H9 (cell line): ENCODE results near the gene SMTNL2. TPM values are rescaled to one million over a fixed set of nuclear protein-coding genes. Genes with fewer than 3 reads are reported as not detected.
A peak's percentile ranks its signal among the peaks of the same experiment; 100 is the strongest.

ENCODE experiments used
- DNase-seq: peaks from one replicate; pipeline ENCODE4 v3.0.0-alpha.2; 2017
- H2AFZ ChIP-seq: one replicate; pipeline ENCODE4 v1.6.1; 2013; ENCODE audit warnings: mild to moderate bottlenecking, low read length, control low read depth, moderate library complexity
- H2AK5ac ChIP-seq: 2 replicates; pipeline ENCODE4 v1.6.1; 2013; ENCODE audit warnings: low read length, control low read depth, mixed read lengths; ENCODE audit not compliant: insufficient read length
- H2BK120ac ChIP-seq: one replicate; pipeline ENCODE4 v1.6.1; 2013; ENCODE audit warnings: low read depth, mild to moderate bottlenecking, low read length, control low read depth, inconsistent platforms; ENCODE audit not compliant: poor library complexity, severe bottlenecking
- H2BK12ac ChIP-seq: 2 replicates; pipeline ENCODE4 v1.6.1; 2013; ENCODE audit warnings: low read length, control low read depth, mixed read lengths, low read depth; ENCODE audit not compliant: insufficient read length
- H2BK15ac ChIP-seq: 2 replicates; pipeline ENCODE4 v1.6.1; 2013; ENCODE audit warnings: low read depth, low read length, control low read depth
- H2BK20ac ChIP-seq: one replicate; pipeline ENCODE4 v1.6.1; 2013; ENCODE audit warnings: low read depth, mild to moderate bottlenecking, low read length, control low read depth, inconsistent platforms; ENCODE audit not compliant: poor library complexity, severe bottlenecking
- H2BK5ac ChIP-seq: 2 replicates; pipeline ENCODE4 v1.6.1; 2013; ENCODE audit warnings: low read length, control low read depth, mixed read lengths; ENCODE audit not compliant: insufficient read length
- H3K14ac ChIP-seq: 2 replicates; pipeline ENCODE4 v1.6.1; 2013; ENCODE audit warnings: low read length, control low read depth; ENCODE audit not compliant: insufficient read depth
- H3K18ac ChIP-seq: 2 replicates; pipeline ENCODE4 v1.6.1; 2013; ENCODE audit warnings: low read depth, mild to moderate bottlenecking, mixed read lengths, low read length, control low read depth; ENCODE audit not compliant: insufficient read length
- H3K23ac ChIP-seq: 2 replicates; pipeline ENCODE4 v1.6.1; 2013; ENCODE audit warnings: low read length, control low read depth, mixed read lengths, low read depth; ENCODE audit not compliant: insufficient read length
- H3K23me2 ChIP-seq: 2 replicates; pipeline ENCODE4 v1.6.1; 2013; ENCODE audit warnings: low read depth, mild to moderate bottlenecking, mixed read lengths, low read length, control low read depth; ENCODE audit not compliant: insufficient read length, poor library complexity, severe bottlenecking
- H3K27ac ChIP-seq: 2 replicates; pipeline ENCODE4 v1.5.1; 2013; ENCODE audit warnings: low read length, control low read depth, mixed read lengths, low read depth; ENCODE audit not compliant: insufficient read length
- H3K27me3 ChIP-seq: 2 replicates; pipeline ENCODE4 v1.6.1; 2013; ENCODE audit warnings: low read length, control low read depth, inconsistent platforms; ENCODE audit not compliant: insufficient read depth
- H3K4ac ChIP-seq: 2 replicates; pipeline ENCODE4 v1.6.1; 2013; ENCODE audit warnings: low read depth, mild to moderate bottlenecking, control low read depth, inconsistent platforms, low read length, moderate library complexity
- H3K4me1 ChIP-seq: 2 replicates; pipeline ENCODE4 v1.6.1; 2013; ENCODE audit warnings: low read length, control low read depth, inconsistent platforms; ENCODE audit not compliant: insufficient read depth
- H3K4me2 ChIP-seq: 2 replicates; pipeline ENCODE4 v1.6.1; 2013; ENCODE audit warnings: low read length, control low read depth, mixed read lengths; ENCODE audit not compliant: insufficient read length, insufficient read depth
- H3K56ac ChIP-seq: 2 replicates; pipeline ENCODE4 v1.6.1; 2013; ENCODE audit warnings: low read depth, mild to moderate bottlenecking, mixed read lengths, low read length, control low read depth; ENCODE audit not compliant: insufficient read length
- H3K79me1 ChIP-seq: 2 replicates; pipeline ENCODE4 v1.6.1; 2013; ENCODE audit warnings: low read depth, mild to moderate bottlenecking, moderate library complexity, low read length, control low read depth, inconsistent platforms; ENCODE audit not compliant: insufficient read depth, poor library complexity, severe bottlenecking
- H3K79me2 ChIP-seq: 2 replicates; pipeline ENCODE4 v1.6.1; 2013; ENCODE audit warnings: low read length, control low read depth, inconsistent platforms; ENCODE audit not compliant: insufficient read depth
- H3K9ac ChIP-seq: 2 replicates; pipeline ENCODE4 v1.6.1; 2013; ENCODE audit warnings: low read length, control low read depth, mixed read lengths; ENCODE audit not compliant: insufficient read length; ENCODE audit errors: extremely low read depth
- H3K9me3 ChIP-seq: one replicate; pipeline ENCODE4 v1.6.1; 2013; ENCODE audit warnings: low read depth, low read length, inconsistent platforms; ENCODE audit not compliant: control insufficient read depth
- H3T11ph ChIP-seq: one replicate; pipeline ENCODE4 v1.6.1; 2013; ENCODE audit warnings: mild to moderate bottlenecking, low read length, control low read depth, inconsistent platforms
- H4K20me1 ChIP-seq: one replicate; pipeline ENCODE4 v1.6.1; 2013; ENCODE audit not compliant: control insufficient read depth, insufficient read length, insufficient read depth
- H4K5ac ChIP-seq: 2 replicates; pipeline ENCODE4 v1.6.1; 2013; ENCODE audit warnings: low read depth, mild to moderate bottlenecking, mixed read lengths, low read length, control low read depth; ENCODE audit not compliant: insufficient read length
- H4K8ac ChIP-seq: replicated peaks from 2 replicates; pipeline ENCODE4 v1.6.1; 2013; ENCODE audit warnings: low read length, control low read depth, mixed read lengths, low read depth; ENCODE audit not compliant: insufficient read length
- H4K91ac ChIP-seq: 2 replicates; pipeline ENCODE4 v1.6.1; 2013; ENCODE audit warnings: low read depth, mild to moderate bottlenecking, moderate library complexity, mixed read lengths, low read length, control low read depth; ENCODE audit not compliant: insufficient read length
- H3K27ac Mint-ChIP-seq, 3 experiments: 2 replicates in 2 of 3; 3 replicates in 1 of 3; pipeline ENCODE4 v1.8.0; 2020 to 2021; ENCODE audit warnings: mixed read lengths in 3 of 3, mild to moderate bottlenecking in 1 of 3, moderate library complexity in 1 of 3
- H3K27me3 Mint-ChIP-seq: 2 replicates; pipeline ENCODE4 v1.8.0; 2021; ENCODE audit warnings: low read depth, mild to moderate bottlenecking, moderate library complexity, mixed read lengths
- H3K36me3 Mint-ChIP-seq, 3 experiments: 2 replicates in 2 of 3; 3 replicates in 1 of 3; pipeline ENCODE4 v1.8.0; 2020 to 2021; ENCODE audit warnings: low read depth in 3 of 3, mixed read lengths in 3 of 3; ENCODE audit not compliant: insufficient read depth in 1 of 3
- H3K4me1 Mint-ChIP-seq, 2 experiments: 2 replicates each; pipeline ENCODE4 v1.8.0; 2020; ENCODE audit warnings: mixed read lengths in 2 of 2
- H3K4me3 Mint-ChIP-seq, 2 experiments: 2 replicates in 1 of 2; 3 replicates in 1 of 2; pipeline ENCODE4 v1.8.0; 2020 to 2021; ENCODE audit warnings: mild to moderate bottlenecking in 2 of 2, mixed read lengths in 2 of 2, moderate library complexity in 1 of 2
- H3K9me3 Mint-ChIP-seq, 2 experiments: 2 replicates in 1 of 2; 3 replicates in 1 of 2; pipeline ENCODE4 v1.8.0; 2020; ENCODE audit warnings: mild to moderate bottlenecking in 2 of 2, mixed read lengths in 2 of 2, moderate library complexity in 1 of 2
- WGBS: extraction: QIAGEN DNeasy Blood & Tissue Kit; methylation state at CpG from one replicate; pipeline ENCODE4 v1.1.7; 2013; ENCODE audit warnings: missing lambda C conversion rate, low lambda C conversion rate, mixed read lengths; ENCODE audit not compliant: insufficient read length; ENCODE audit errors: extremely low coverage; 5-methylcytosine and 5-hydroxymethylcytosine counted together
- total RNA-seq: library from RNA; stranded (reverse); gene quantifications from 2 replicates; pipeline ENCODE4 v1.2.1, GENCODE V29; 2021
- TF ChIP-seq, protein P1 (sequence below): fragments of 200-600 bp; sonication (generic); conservative IDR thresholded peaks from 3 replicates; pipeline ENCODE4 v1.8.0; 2021; ENCODE audit warnings: antibody characterized with exemption, mild to moderate bottlenecking

The SMTNL2 gene
- total RNA-seq, 1 experiment from 2014 or later, result 0.77 TPM

- no peak overlapping the region for H3K4ac ChIP-seq
- peak overlapping the region in 1 of 2 experiments; percentile 38; a peak in 1 of 5 replicates for H3K4me3 Mint-ChIP-seq
- peaks cover 9% of the 10 kb centered on the region; the same call in 1 of the 2 replicates for H3K79me2 ChIP-seq
- H2BK20ac ChIP-seq, result no peak overlapping the region
- H3K27me3 ChIP-seq, result no peaks in the 10 kb centered on the region
- no peak overlapping the region for H3K27ac ChIP-seq
- H3K9me3 ChIP-seq, result no peaks in the 10 kb centered on the region
- no CpG with 5 or more reads among the region's 4 CpGs for WGBS
- H2BK120ac ChIP-seq, result no peak overlapping the region
- peaks cover 27 to 36% of the 10 kb centered on the region in 2 experiments for H3K4me1 Mint-ChIP-seq
- no peak overlapping the region for H3K14ac ChIP-seq
- peaks cover 11% of the 10 kb centered on the region for H3K23me2 ChIP-seq
- no peak overlapping the region for H4K5ac ChIP-seq
- H4K91ac ChIP-seq, result no peak overlapping the region
- peak overlapping the region in 1 of 3 experiments; percentile 28; a peak in 2 of 7 replicates for H3K27ac Mint-ChIP-seq
- no peaks in the 10 kb centered on the region for H3K79me1 ChIP-seq
- no peak for DNase-seq
- H3K36me3 Mint-ChIP-seq, result peaks cover 19 to 31% (median 22%) of the 10 kb centered on the region in 3 experiments
- H3K4me2 ChIP-seq, result no peak overlapping the region
- H4K8ac ChIP-seq, result no peak overlapping the region
- no peaks in the 10 kb centered on the region for H4K20me1 ChIP-seq
- peaks cover 4% of the 10 kb centered on the region; the same call in 1 of the 2 replicates for H3K4me1 ChIP-seq
- no peak overlapping the region for H3K18ac ChIP-seq
- TF ChIP-seq, protein P1, sequence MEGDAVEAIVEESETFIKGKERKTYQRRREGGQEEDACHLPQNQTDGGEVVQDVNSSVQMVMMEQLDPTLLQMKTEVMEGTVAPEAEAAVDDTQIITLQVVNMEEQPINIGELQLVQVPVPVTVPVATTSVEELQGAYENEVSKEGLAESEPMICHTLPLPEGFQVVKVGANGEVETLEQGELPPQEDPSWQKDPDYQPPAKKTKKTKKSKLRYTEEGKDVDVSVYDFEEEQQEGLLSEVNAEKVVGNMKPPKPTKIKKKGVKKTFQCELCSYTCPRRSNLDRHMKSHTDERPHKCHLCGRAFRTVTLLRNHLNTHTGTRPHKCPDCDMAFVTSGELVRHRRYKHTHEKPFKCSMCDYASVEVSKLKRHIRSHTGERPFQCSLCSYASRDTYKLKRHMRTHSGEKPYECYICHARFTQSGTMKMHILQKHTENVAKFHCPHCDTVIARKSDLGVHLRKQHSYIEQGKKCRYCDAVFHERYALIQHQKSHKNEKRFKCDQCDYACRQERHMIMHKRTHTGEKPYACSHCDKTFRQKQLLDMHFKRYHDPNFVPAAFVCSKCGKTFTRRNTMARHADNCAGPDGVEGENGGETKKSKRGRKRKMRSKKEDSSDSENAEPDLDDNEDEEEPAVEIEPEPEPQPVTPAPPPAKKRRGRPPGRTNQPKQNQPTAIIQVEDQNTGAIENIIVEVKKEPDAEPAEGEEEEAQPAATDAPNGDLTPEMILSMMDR, result no peak
- no peak overlapping the region for H2BK12ac ChIP-seq
- H3K27me3 Mint-ChIP-seq, result 0 out of 2 replicates have a peak, but pooled peaks cover 3% of the 10 kb centered on the region
- H3K23ac ChIP-seq, result no peak overlapping the region
- no peak overlapping the region for H2AK5ac ChIP-seq
- no peak overlapping the region for H2BK15ac ChIP-seq
- no peaks in the 10 kb centered on the region for H3K9me3 Mint-ChIP-seq
- no peak overlapping the region for H2BK5ac ChIP-seq
- no peak overlapping the region for H2AFZ ChIP-seq
- H3K9ac ChIP-seq, result no peak overlapping the region
- no peak overlapping the region for H3K56ac ChIP-seq
- H3T11ph ChIP-seq, result no peak overlapping the region
Measured at GRCh38 chr17:4556996-4557395, 27.3 kb upstream of the SMTNL2 start.
